BE2C (cell line): ENCODE results near the gene ATP8B1.

ENCODE experiments used
- DNase-seq: peaks from one replicate; pipeline ENCODE4 v3.0.0-alpha.2; 2020
- H3K27me3 ChIP-seq: fragments of 250-450 bp; sonication (Bioruptor Pico); 2 replicates; pipeline ENCODE4 v1.5.1; 2020; ENCODE audit warnings: mild to moderate bottlenecking
- H3K36me3 ChIP-seq: fragments of 250-450 bp; sonication (Bioruptor Pico); 2 replicates; pipeline ENCODE4 v1.5.1; 2020; ENCODE audit warnings: mild to moderate bottlenecking
- H3K4me1 ChIP-seq: fragments of 250-450 bp; sonication (Bioruptor Pico); 2 replicates; pipeline ENCODE4 v1.5.1; 2020
- H3K4me3 ChIP-seq: 2 replicates; pipeline ENCODE4 v1.5.1; 2011; ENCODE audit warnings: low read depth, low read length
- H3K9me3 ChIP-seq: fragments of 250-450 bp; sonication (Bioruptor Pico); 2 replicates; pipeline ENCODE4 v1.5.1; 2020
- TF ChIP-seq, protein P1 (sequence below): IDR thresholded peaks from 2 replicates; pipeline ENCODE4 v1.5.1; 2012; ENCODE audit warnings: mild to moderate bottlenecking, low read depth, low read length

The ATP8B1 gene

DNA sequence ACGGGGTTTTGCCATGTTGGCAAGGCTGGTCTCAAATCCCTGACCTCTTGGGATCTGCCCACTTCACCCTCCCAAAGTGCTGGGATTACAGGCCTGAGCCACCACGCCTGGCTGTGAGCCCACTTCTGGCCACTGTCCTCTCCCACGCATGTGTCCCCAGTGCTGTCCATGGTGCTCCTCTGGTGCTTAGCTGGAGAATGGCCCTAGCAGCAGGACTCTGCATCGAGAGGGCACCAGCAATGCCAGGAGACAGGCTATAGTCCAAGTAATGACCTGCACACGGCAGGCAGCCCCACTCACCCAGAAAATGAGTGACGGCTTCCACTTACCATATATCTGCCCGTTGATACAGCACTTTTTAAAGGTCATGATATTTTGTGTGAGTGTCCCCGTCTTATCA, 115.1 kb downstream of the ATP8B1 start:
- H3K4me1 ChIP-seq = no peaks in the 10 kb centered on the region; the same call in 1 of the 2 replicates
- H3K4me3 ChIP-seq = no peak overlapping the region
- TF ChIP-seq, protein P1, sequence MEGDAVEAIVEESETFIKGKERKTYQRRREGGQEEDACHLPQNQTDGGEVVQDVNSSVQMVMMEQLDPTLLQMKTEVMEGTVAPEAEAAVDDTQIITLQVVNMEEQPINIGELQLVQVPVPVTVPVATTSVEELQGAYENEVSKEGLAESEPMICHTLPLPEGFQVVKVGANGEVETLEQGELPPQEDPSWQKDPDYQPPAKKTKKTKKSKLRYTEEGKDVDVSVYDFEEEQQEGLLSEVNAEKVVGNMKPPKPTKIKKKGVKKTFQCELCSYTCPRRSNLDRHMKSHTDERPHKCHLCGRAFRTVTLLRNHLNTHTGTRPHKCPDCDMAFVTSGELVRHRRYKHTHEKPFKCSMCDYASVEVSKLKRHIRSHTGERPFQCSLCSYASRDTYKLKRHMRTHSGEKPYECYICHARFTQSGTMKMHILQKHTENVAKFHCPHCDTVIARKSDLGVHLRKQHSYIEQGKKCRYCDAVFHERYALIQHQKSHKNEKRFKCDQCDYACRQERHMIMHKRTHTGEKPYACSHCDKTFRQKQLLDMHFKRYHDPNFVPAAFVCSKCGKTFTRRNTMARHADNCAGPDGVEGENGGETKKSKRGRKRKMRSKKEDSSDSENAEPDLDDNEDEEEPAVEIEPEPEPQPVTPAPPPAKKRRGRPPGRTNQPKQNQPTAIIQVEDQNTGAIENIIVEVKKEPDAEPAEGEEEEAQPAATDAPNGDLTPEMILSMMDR = no peak
- DNase-seq = no peak
- no peaks in the 10 kb centered on the region for H3K9me3 ChIP-seq
- H3K36me3 ChIP-seq = no peaks in the 10 kb centered on the region
- H3K27me3 ChIP-seq = no peaks in the 10 kb centered on the region

DNA sequence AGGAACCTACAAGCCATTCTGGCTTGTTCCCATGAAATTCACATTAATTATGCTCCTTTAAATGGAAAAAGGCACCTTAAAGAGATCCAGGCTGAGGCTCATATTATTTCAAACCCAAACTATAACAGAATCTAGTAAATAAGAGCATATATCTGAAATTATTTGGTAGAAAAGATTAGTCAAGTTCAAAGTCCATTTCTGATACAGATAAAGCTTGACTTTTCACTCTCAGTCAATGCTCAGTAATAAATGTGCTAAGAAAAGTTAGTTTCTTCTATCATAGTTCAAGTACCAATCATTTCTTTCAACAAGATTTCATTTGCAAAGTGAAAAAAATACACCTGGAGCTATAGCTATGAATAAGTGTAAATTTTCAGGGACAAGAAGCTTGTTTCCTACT, 119.6 kb downstream of the ATP8B1 start:
- H3K36me3 ChIP-seq = no peaks in the 10 kb centered on the region
- no peaks in the 10 kb centered on the region for H3K27me3 ChIP-seq
- no peak overlapping the region for H3K4me3 ChIP-seq
- no peaks in the 10 kb centered on the region for H3K9me3 ChIP-seq
- no peaks in the 10 kb centered on the region for H3K4me1 ChIP-seq
- DNase-seq = no peak
- TF ChIP-seq, protein P1 = no peak

- H3K4me1 ChIP-seq = no peaks in the 10 kb centered on the region
- no peaks in the 10 kb centered on the region for H3K9me3 ChIP-seq
- no peaks in the 10 kb centered on the region for H3K27me3 ChIP-seq
- TF ChIP-seq, protein P1 = no peak
- no peaks in the 10 kb centered on the region for H3K36me3 ChIP-seq
- DNase-seq = no peak
- no peak overlapping the region for H3K4me3 ChIP-seq
Measured at GRCh38 chr18:57677262-57678211, 125.6 kb downstream of the ATP8B1 start.

- Histone ChIP-seq H3K36me3 (no peaks in the 10 kb centered on the region), H3K4me1 (no peaks in the 10 kb centered on the region), H3K9me3 (no peaks in the 10 kb centered on the region), H3K27me3 (no peaks in the 10 kb centered on the region), H3K4me3 (no peak overlapping the region)
- DNase-seq = no peak
- TF ChIP-seq, protein P1 = no peak
Measured at GRCh38 chr18:57674891-57675290, 128.2 kb downstream of the ATP8B1 start.

- no peaks in the 10 kb centered on the region for H3K36me3 ChIP-seq
Measured at GRCh38 chr18:57670046-57670445, 133.1 kb downstream of the ATP8B1 start.

DNA sequence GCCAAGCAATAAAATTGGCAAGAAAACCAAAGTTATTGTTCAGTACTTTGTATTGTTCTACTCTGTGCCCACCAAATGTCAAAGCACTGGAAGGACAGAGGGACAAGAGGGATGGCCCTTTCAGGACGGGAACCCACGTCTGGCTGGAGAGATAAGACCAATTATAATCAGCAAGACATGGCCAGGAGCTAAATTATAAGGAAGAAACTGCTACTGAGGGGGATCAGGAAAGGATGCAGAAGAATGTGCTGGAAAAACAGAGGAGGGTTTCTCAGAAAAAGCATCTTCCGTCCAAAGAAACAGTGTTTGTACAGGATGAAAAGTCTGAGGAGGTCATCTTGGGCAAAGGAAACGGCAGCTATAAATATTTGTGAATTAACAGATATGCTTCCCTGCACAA, 135.1 kb downstream of the ATP8B1 start:
- DNase-seq = no peak
- TF ChIP-seq, protein P1 = no peak
- H3K4me3 ChIP-seq = no peak overlapping the region
- no peaks in the 10 kb centered on the region for H3K27me3 ChIP-seq
- no peaks in the 10 kb centered on the region for H3K4me1 ChIP-seq
- H3K36me3 ChIP-seq = no peaks in the 10 kb centered on the region
- no peaks in the 10 kb centered on the region for H3K9me3 ChIP-seq

More at GRCh38 chr18:57670046-57670445, 133.1 kb downstream of the ATP8B1 start:
- TF ChIP-seq, protein P1 = no peak
- no peaks in the 10 kb centered on the region for H3K27me3 ChIP-seq
- H3K4me3 ChIP-seq = no peak overlapping the region
- DNase-seq = no peak
- H3K9me3 ChIP-seq = no peaks in the 10 kb centered on the region
- no peaks in the 10 kb centered on the region for H3K4me1 ChIP-seq
